ENCODE results near the gene SPTLC3. TPM values are rescaled to one million over a fixed set of nuclear protein-coding genes. Genes with fewer than 3 reads are reported as not detected.

The SPTLC3 gene
- total and polyA plus RNA-seq, 4 experiments from 2014 or later, result 0.06 to 0.89 (median 0.33) TPM

GRCh38 chr20:13081877-13082276 lies 73.1 kb downstream of the SPTLC3 start:
- no peaks in the 10 kb centered on the region for H3K27me3 Mint-ChIP-seq
- no peak overlapping the region for H3K4me3 ChIP-seq (ENCODE audit: low read length in 2 of 2)
- H3K9me3 ChIP-seq (ENCODE audit: control insufficient read depth in 1 of 2, low read length in 2 of 2), result no peaks in the 10 kb centered on the region
- intact Hi-C loops (cut with micrococcal nuclease), result no loop called here
- no peak overlapping the region for H3K4me3 Mint-ChIP-seq
- H3K4me1 Mint-ChIP-seq, result no peaks in the 10 kb centered on the region
- H3K9me3 Mint-ChIP-seq, result no peaks in the 10 kb centered on the region
- no peak overlapping the region for H3K27ac ChIP-seq (ENCODE audit: low read depth, low read length)
- ChIA-PET POLR2A (ENCODE audit: partially characterized antibody) (no interaction called here), CTCF (ENCODE audit: partially characterized antibody) (no interaction called here)
- H3K27ac Mint-ChIP-seq, result no peak overlapping the region
- no peaks in the 10 kb centered on the region for H3K36me3 Mint-ChIP-seq
- H3K36me3 ChIP-seq (ENCODE audit: insufficient read depth, low read length), result no peaks in the 10 kb centered on the region
- no peak for DNase-seq
- H3K27me3 ChIP-seq (ENCODE audit: insufficient read depth, low read length), result no peaks in the 10 kb centered on the region
- no peaks in the 10 kb centered on the region for H3K4me1 ChIP-seq (ENCODE audit: insufficient read depth, low read length)

GRCh38 chr20:13082378-13082777 lies 73.6 kb downstream of the SPTLC3 start:
- no peak for DNase-seq
- no peak overlapping the region for H3K27ac Mint-ChIP-seq
- no peaks in the 10 kb centered on the region for H3K36me3 Mint-ChIP-seq
- Histone ChIP-seq H3K36me3 (ENCODE audit: insufficient read depth, low read length) (no peaks in the 10 kb centered on the region), H3K4me1 (ENCODE audit: insufficient read depth, low read length) (no peaks in the 10 kb centered on the region), H3K27me3 (ENCODE audit: insufficient read depth, low read length) (no peaks in the 10 kb centered on the region), H3K9me3 (ENCODE audit: control insufficient read depth in 1 of 2, low read length in 2 of 2) (no peaks in the 10 kb centered on the region), H3K27ac (ENCODE audit: low read depth, low read length) (no peak overlapping the region), H3K4me3 (ENCODE audit: low read length in 2 of 2) (no peak overlapping the region)
- H3K4me3 Mint-ChIP-seq, result no peak overlapping the region
- ChIA-PET POLR2A (ENCODE audit: partially characterized antibody) (no interaction called here), CTCF (ENCODE audit: partially characterized antibody) (no interaction called here)
- no peaks in the 10 kb centered on the region for H3K9me3 Mint-ChIP-seq
- no peaks in the 10 kb centered on the region for H3K4me1 Mint-ChIP-seq
- no peaks in the 10 kb centered on the region for H3K27me3 Mint-ChIP-seq
- intact Hi-C loops (cut with micrococcal nuclease), result no loop called here

GRCh38 chr20:13085275-13085674 lies 76.5 kb downstream of the SPTLC3 start:
- Mint-ChIP-seq H3K27ac (peak overlapping the region in 1 of 7 donors; percentile 43), H3K9me3 (no peaks in the 10 kb centered on the region), H3K36me3 (no peaks in the 10 kb centered on the region), H3K4me3 (no peak overlapping the region), H3K4me1 (no peaks in the 10 kb centered on the region), H3K27me3 (no peaks in the 10 kb centered on the region)
- no peaks in the 10 kb centered on the region for H3K27me3 ChIP-seq (ENCODE audit: insufficient read depth, low read length)
- ChIA-PET POLR2A (ENCODE audit: partially characterized antibody) (no interaction called here), CTCF (ENCODE audit: partially characterized antibody) (no interaction called here)
- intact Hi-C loops (cut with micrococcal nuclease), result no loop called here
- DNase-seq, result no peak
- no peak overlapping the region for H3K27ac ChIP-seq (ENCODE audit: low read depth, low read length)
- H3K4me1 ChIP-seq (ENCODE audit: insufficient read depth, low read length), result no peaks in the 10 kb centered on the region
- no peak overlapping the region for H3K4me3 ChIP-seq (ENCODE audit: low read length in 2 of 2)
- no peaks in the 10 kb centered on the region for H3K36me3 ChIP-seq (ENCODE audit: insufficient read depth, low read length)
- H3K9me3 ChIP-seq (ENCODE audit: control insufficient read depth in 1 of 2, low read length in 2 of 2), result no peaks in the 10 kb centered on the region

- no peaks in the 10 kb centered on the region for H3K4me1 Mint-ChIP-seq
- ChIA-PET CTCF (ENCODE audit: partially characterized antibody) (no interaction called here), POLR2A (ENCODE audit: partially characterized antibody) (no interaction called here)
- H3K36me3 ChIP-seq (ENCODE audit: insufficient read depth, low read length), result no peaks in the 10 kb centered on the region
- no peaks in the 10 kb centered on the region for H3K36me3 Mint-ChIP-seq
- no peak overlapping the region for H3K4me3 Mint-ChIP-seq
- no peaks in the 10 kb centered on the region for H3K9me3 Mint-ChIP-seq
- intact Hi-C loops (cut with micrococcal nuclease), result no loop called here
- H3K4me1 ChIP-seq (ENCODE audit: insufficient read depth, low read length), result no peaks in the 10 kb centered on the region
- H3K27ac Mint-ChIP-seq, result no peak overlapping the region
- no peak for DNase-seq
- H3K27ac ChIP-seq (ENCODE audit: low read depth, low read length), result no peak overlapping the region
- no peaks in the 10 kb centered on the region for H3K9me3 ChIP-seq (ENCODE audit: control insufficient read depth in 1 of 2, low read length in 2 of 2)
- H3K4me3 ChIP-seq (ENCODE audit: low read length in 2 of 2), result no peak overlapping the region
- H3K27me3 ChIP-seq (ENCODE audit: insufficient read depth, low read length), result no peaks in the 10 kb centered on the region
- H3K27me3 Mint-ChIP-seq, result peaks cover 1 to 2% of the 10 kb centered on the region in 2 donors
Measured at GRCh38 chr20:13089950-13090469, 81.2 kb downstream of the SPTLC3 start.

GRCh38 chr20:13092111-13092510 lies 83.3 kb downstream of the SPTLC3 start:
- no peak overlapping the region for H3K4me3 ChIP-seq (ENCODE audit: low read length in 2 of 2)
- Mint-ChIP-seq H3K9me3 (no peaks in the 10 kb centered on the region), H3K27ac (no peak overlapping the region), H3K4me3 (no peak overlapping the region), H3K36me3 (no peaks in the 10 kb centered on the region), H3K27me3 (peaks cover 2 to 4% of the 10 kb centered on the region in 2 donors), H3K4me1 (no peaks in the 10 kb centered on the region)
- no peaks in the 10 kb centered on the region for H3K27me3 ChIP-seq (ENCODE audit: insufficient read depth, low read length)
- intact Hi-C loops (cut with micrococcal nuclease), result no loop called here
- no peaks in the 10 kb centered on the region for H3K9me3 ChIP-seq (ENCODE audit: control insufficient read depth in 1 of 2, low read length in 2 of 2)
- H3K4me1 ChIP-seq (ENCODE audit: insufficient read depth, low read length), result no peaks in the 10 kb centered on the region
- no peaks in the 10 kb centered on the region for H3K36me3 ChIP-seq (ENCODE audit: insufficient read depth, low read length)
- ChIA-PET CTCF (ENCODE audit: partially characterized antibody) (no interaction called here), POLR2A (ENCODE audit: partially characterized antibody) (no interaction called here)
- no peak overlapping the region for H3K27ac ChIP-seq (ENCODE audit: low read depth, low read length)
- no peak for DNase-seq

GRCh38 chr20:13094976-13095375 lies 86.2 kb downstream of the SPTLC3 start:
- ChIA-PET CTCF (ENCODE audit: partially characterized antibody) (interaction anchor here (1.9 kb wide), 1 partner anchor 10 kb away, joined by 8 read pairs; no protein-coding TSS in a partner anchor), POLR2A (ENCODE audit: partially characterized antibody) (no interaction called here)
- H3K27me3 ChIP-seq (ENCODE audit: insufficient read depth, low read length), result no peaks in the 10 kb centered on the region
- H3K4me3 Mint-ChIP-seq, result no peak overlapping the region
- H3K36me3 Mint-ChIP-seq, result no peaks in the 10 kb centered on the region
- no peak for DNase-seq
- H3K36me3 ChIP-seq (ENCODE audit: insufficient read depth, low read length), result no peaks in the 10 kb centered on the region
- intact Hi-C loops (cut with micrococcal nuclease), result no loop called here
- no peak overlapping the region for H3K4me3 ChIP-seq (ENCODE audit: low read length in 2 of 2)
- no peaks in the 10 kb centered on the region for H3K9me3 Mint-ChIP-seq
- H3K4me1 Mint-ChIP-seq, result no peaks in the 10 kb centered on the region
- peaks cover 2 to 4% of the 10 kb centered on the region in 2 donors for H3K27me3 Mint-ChIP-seq
- no peak overlapping the region for H3K27ac ChIP-seq (ENCODE audit: low read depth, low read length)
- H3K9me3 ChIP-seq (ENCODE audit: control insufficient read depth in 1 of 2, low read length in 2 of 2), result no peaks in the 10 kb centered on the region
- H3K4me1 ChIP-seq (ENCODE audit: insufficient read depth, low read length), result no peaks in the 10 kb centered on the region
- no peak overlapping the region for H3K27ac Mint-ChIP-seq

GRCh38 chr20:13098720-13099355 lies 90.1 kb downstream of the SPTLC3 start:
- POLR2A ChIA-PET (ENCODE audit: partially characterized antibody), result no interaction called here
- H3K4me3 Mint-ChIP-seq, result no peak overlapping the region
- no peaks in the 10 kb centered on the region for H3K4me1 ChIP-seq (ENCODE audit: insufficient read depth, low read length)
- H3K9me3 Mint-ChIP-seq, result peaks cover 0 to 2% (median 0%) of the 10 kb centered on the region in 8 donors
- H3K36me3 Mint-ChIP-seq, result no peaks in the 10 kb centered on the region
- peaks cover 0 to 2% of the 10 kb centered on the region in 2 donors for H3K27me3 Mint-ChIP-seq
- CTCF ChIA-PET (ENCODE audit: partially characterized antibody), result interaction anchor here (1.1 kb wide), 1 partner anchor 11 kb away, joined by 3 read pairs; no protein-coding TSS in a partner anchor
- DNase-seq, result no peak
- no peaks in the 10 kb centered on the region for H3K36me3 ChIP-seq (ENCODE audit: insufficient read depth, low read length)
- H3K9me3 ChIP-seq (ENCODE audit: control insufficient read depth in 1 of 2, low read length in 2 of 2), result no peaks in the 10 kb centered on the region
- no peaks in the 10 kb centered on the region for H3K4me1 Mint-ChIP-seq
- no peak overlapping the region for H3K4me3 ChIP-seq (ENCODE audit: low read length in 2 of 2)
- no peaks in the 10 kb centered on the region for H3K27me3 ChIP-seq (ENCODE audit: insufficient read depth, low read length)
- no peak overlapping the region for H3K27ac ChIP-seq (ENCODE audit: low read depth, low read length)
- intact Hi-C loops (cut with micrococcal nuclease), result no loop called here
- H3K27ac Mint-ChIP-seq, result no peak overlapping the region

All from CD4-positive, alpha-beta memory T cell (primary cell).